HCT116 (cell line): ENCODE measurements around the gene ZNF133.

Experiments used
- ATF3 ChIP-seq: IDR thresholded peaks from 2 replicates; pipeline ENCODE4 v1.6.1; 2012
- EZH2 ChIP-seq: fragments of 200-600 bp; sonication (generic); IDR thresholded peaks from 2 replicates; pipeline ENCODE4 v1.6.1; 2017; ENCODE audit warnings: antibody characterized with exemption, mixed run types
- FOSL1 ChIP-seq: IDR thresholded peaks from 2 replicates; pipeline ENCODE4 v1.6.1; 2012; ENCODE audit warnings: low read depth
- POLR2A ChIP-seq: IDR thresholded peaks from 2 replicates; pipeline ENCODE4 v1.7.0; 2011; ENCODE audit warnings: borderline replicate concordance; ENCODE audit not compliant: insufficient read depth, insufficient read length; ENCODE audit errors: extremely low read depth
- POLR2AphosphoS5 ChIP-seq: IDR thresholded peaks from 2 replicates; pipeline ENCODE4 v1.6.1; 2011; ENCODE audit warnings: mild to moderate bottlenecking, low read depth, low read length, moderate library complexity
- ZNF274 ChIP-seq: fragments of 200-500 bp; sonication (Bioruptor generic); IDR thresholded peaks from 2 replicates; pipeline ENCODE4 v1.6.1; 2014; ENCODE audit warnings: mild to moderate bottlenecking, low read depth, low read length, inconsistent platforms
- TF ChIP-seq, protein P1 (sequence below), 3 experiments: fragments of 200-600 bp in 1 of 3; sonication (generic) in 1 of 3; IDR thresholded peaks in 2 of 3; conservative IDR thresholded peaks in 1 of 3; 2 replicates each; pipeline ENCODE4 v1.5.1; 2012 to 2017; ENCODE audit warnings: low read depth in 2 of 3, low read length in 2 of 3, antibody characterized with exemption in 1 of 3, borderline replicate concordance in 1 of 3, control low read depth in 1 of 3, mild to moderate bottlenecking in 1 of 3, mixed read lengths in 1 of 3, mixed run types in 1 of 3, moderate library complexity in 1 of 3; ENCODE audit not compliant: insufficient read depth in 1 of 3

DNA sequence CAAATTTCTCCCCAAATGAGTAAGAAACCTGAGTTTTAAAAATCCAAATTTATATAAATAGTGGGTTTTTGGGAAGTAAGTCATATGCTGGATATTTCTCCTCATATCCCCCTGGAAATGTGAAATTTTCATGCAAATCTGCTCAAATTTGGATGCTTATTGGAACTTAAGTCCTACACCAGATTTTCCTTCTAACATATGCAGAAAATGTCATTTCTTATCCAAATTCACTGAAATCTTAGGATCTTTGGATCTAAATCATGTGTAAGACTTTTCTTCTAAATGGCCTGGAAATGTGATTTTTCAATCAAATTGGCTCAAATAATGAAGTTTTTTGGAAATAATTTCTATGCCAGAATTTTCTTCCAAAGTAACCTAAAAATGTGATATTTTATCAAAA is 33.0 kb downstream of the ZNF133 start:
- TF ChIP-seq, protein P1, sequence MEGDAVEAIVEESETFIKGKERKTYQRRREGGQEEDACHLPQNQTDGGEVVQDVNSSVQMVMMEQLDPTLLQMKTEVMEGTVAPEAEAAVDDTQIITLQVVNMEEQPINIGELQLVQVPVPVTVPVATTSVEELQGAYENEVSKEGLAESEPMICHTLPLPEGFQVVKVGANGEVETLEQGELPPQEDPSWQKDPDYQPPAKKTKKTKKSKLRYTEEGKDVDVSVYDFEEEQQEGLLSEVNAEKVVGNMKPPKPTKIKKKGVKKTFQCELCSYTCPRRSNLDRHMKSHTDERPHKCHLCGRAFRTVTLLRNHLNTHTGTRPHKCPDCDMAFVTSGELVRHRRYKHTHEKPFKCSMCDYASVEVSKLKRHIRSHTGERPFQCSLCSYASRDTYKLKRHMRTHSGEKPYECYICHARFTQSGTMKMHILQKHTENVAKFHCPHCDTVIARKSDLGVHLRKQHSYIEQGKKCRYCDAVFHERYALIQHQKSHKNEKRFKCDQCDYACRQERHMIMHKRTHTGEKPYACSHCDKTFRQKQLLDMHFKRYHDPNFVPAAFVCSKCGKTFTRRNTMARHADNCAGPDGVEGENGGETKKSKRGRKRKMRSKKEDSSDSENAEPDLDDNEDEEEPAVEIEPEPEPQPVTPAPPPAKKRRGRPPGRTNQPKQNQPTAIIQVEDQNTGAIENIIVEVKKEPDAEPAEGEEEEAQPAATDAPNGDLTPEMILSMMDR (IDR thresholded peaks at IDR 0.05 in 2 of 3, conservative IDR thresholded peaks at IDR 0.05 in 1 of 3; ENCODE audit: borderline replicate concordance in 1 of 3, insufficient read depth in 1 of 3, low read depth in 2 of 3, low read length in 2 of 3) = no peak
- no peak for TF ChIP-seq POLR2A
- TF ChIP-seq POLR2AphosphoS5 = no peak
- no peak for TF ChIP-seq ATF3
- no peak for TF ChIP-seq EZH2
- no peak for TF ChIP-seq ZNF274
- TF ChIP-seq FOSL1 = no peak
